ENCODE measurements around the gene ANKRD44. TPM values are rescaled to one million over a fixed set of nuclear protein-coding genes. Genes with fewer than 3 reads are reported as not detected.

The ANKRD44 gene
- total and polyA plus RNA-seq, 2 of the 8 experiments (the other 6 are each of a cell fraction or from before 2014, with no cell fraction given), result 1.2 to 1.3 TPM

- Histone ChIP-seq H3K4me3 (ENCODE audit: extremely low read depth in 1 of 4, insufficient read depth in 2 of 4, low read depth in 3 of 4, low read length in 4 of 4) (no peak overlapping the region), H2BK20ac (ENCODE audit: low read length) (no peak overlapping the region), H3K56ac (replicated peaks; ENCODE audit: insufficient read length, low read depth, low read length) (no peak overlapping the region), H3K4me2 (ENCODE audit: insufficient read depth in 1 of 2, low read depth in 2 of 2, low read length in 2 of 2) (no peak overlapping the region), H2BK12ac (ENCODE audit: low read depth, low read length) (no peak overlapping the region), H2AFZ (ENCODE audit: low read length) (0 out of 2 replicates have a peak overlapping the region, but pooled peaks have one; percentile 15), H3K27ac (ENCODE audit: low read depth, low read length) (no peak overlapping the region), H3K23me2 (ENCODE audit: low read depth, low read length) (no peaks in the 10 kb centered on the region), H2BK120ac (replicated peaks; ENCODE audit: low read depth, low read length) (no peak overlapping the region), H3K4me1 (replicated peaks in 1 of 4; ENCODE audit: control insufficient read depth in 3 of 4, insufficient read depth in 4 of 4, low read length in 3 of 4) (no peaks in the 10 kb centered on the region; a peak in 2 of 7 replicates), H3K36me3 (ENCODE audit: control insufficient read depth in 2 of 4, insufficient read depth in 4 of 4, low read length in 3 of 4) (no peaks in the 10 kb centered on the region), H3K23ac (ENCODE audit: insufficient read length) (no peak overlapping the region), H3K9me3 (ENCODE audit: insufficient read depth in 2 of 2, low read depth in 1 of 2, low read length in 1 of 2) (no peaks in the 10 kb centered on the region), H3K79me2 (ENCODE audit: control insufficient read depth in 1 of 2, insufficient read depth in 2 of 2, low read length in 2 of 2) (no peaks in the 10 kb centered on the region), H2AK5ac (ENCODE audit: low read depth, low read length) (no peak overlapping the region), H4K20me1 (replicated peaks in 1 of 2; ENCODE audit: control insufficient read depth in 1 of 2, insufficient read depth in 2 of 2, low read length in 2 of 2) (no peaks in the 10 kb centered on the region), H2BK15ac (ENCODE audit: low read length) (no peak overlapping the region), H3K79me1 (ENCODE audit: low read depth, low read length) (no peaks in the 10 kb centered on the region), H3K4ac (replicated peaks; ENCODE audit: insufficient read length, low read depth, low read length) (no peak overlapping the region), H4K8ac (ENCODE audit: extremely low read depth, insufficient read depth, low read length) (no peak overlapping the region), H3K27me3 (replicated peaks in 1 of 4; ENCODE audit: control insufficient read depth in 3 of 4, extremely low read depth in 1 of 4, insufficient read depth in 3 of 4, low read length in 3 of 4) (no peaks in the 10 kb centered on the region), H3K18ac (ENCODE audit: extremely low read depth, low read length) (no peak overlapping the region), H4K5ac (ENCODE audit: insufficient read length, low read depth, low read length) (no peak overlapping the region), H3K9ac (replicated peaks in 1 of 4; ENCODE audit: extremely low read depth in 1 of 4, low read depth in 3 of 4, low read length in 3 of 4) (no peak overlapping the region), H4K91ac (replicated peaks; ENCODE audit: insufficient read length, low read length) (no peak overlapping the region), H3K14ac (ENCODE audit: insufficient read length) (no peak overlapping the region), H2BK5ac (ENCODE audit: low read depth, low read length) (no peak overlapping the region)
- DNase-seq (ENCODE audit: low read depth in 1 of 2, low spot score in 2 of 2) (no peak), FAIRE-seq (no peak)
- 77% methylated on average over 2 of the region's 2 CpGs; no CpG with 5 or more reads in 1 of the 2 experiments for WGBS, 2 experiments (ENCODE audit: extremely low coverage in 1 of 2, insufficient coverage in 1 of 2, insufficient read length in 1 of 2, insufficient replicate concordance in 2 of 2, low coverage in 1 of 2, low lambda C conversion rate in 2 of 2, missing lambda C conversion rate in 1 of 2)
- ChIA-PET CTCF (ENCODE audit: partially characterized antibody) (interaction anchor here (0.7 to 2.7 kb wide), 4 partner anchors 11 to 144 kb away, joined by 3 to 12 read pairs (median 4); no protein-coding TSS in a partner anchor), POLR2A (ENCODE audit: partially characterized antibody) (no interaction called here)
- TF ChIP-seq CHD1 (IDR thresholded peaks at IDR 0.05; ENCODE audit: low read depth, low read length) (no peak), FOSL1 (IDR thresholded peaks at IDR 0.05; ENCODE audit: insufficient read depth, low read depth, low read length) (no peak), CBX8 (IDR thresholded peaks at IDR 0.05; ENCODE audit: borderline replicate concordance, low read depth, low read length) (no peak), ASH2L (IDR thresholded peaks at IDR 0.05; ENCODE audit: low read length) (no peak), CEBPB (IDR thresholded peaks at IDR 0.05; ENCODE audit: low read depth, low read length) (no peak), SAP30 (IDR thresholded peaks at IDR 0.05; ENCODE audit: insufficient read depth, insufficient replicate concordance, low read length) (no peak)
Measured at GRCh38 chr2:197024206-197024605, 286.4 kb downstream of the ANKRD44 start.

Measured in H1 (cell line).